Liver (tissue), 9 donors: ENCODE data around the gene ARHGAP1. TPM values are rescaled to one million over a fixed set of nuclear protein-coding genes. Genes with fewer than 3 reads are reported as not detected.
A peak's percentile ranks its signal among the peaks of the same experiment; 100 is the strongest.

ENCODE experiments used
- DNase-seq: peaks from one replicate; pipeline ENCODE4 v3.0.0-alpha.2; 2017; ENCODE audit warnings: low spot score
- H3K27ac ChIP-seq, 2 donors: one replicate each; pipeline ENCODE4 v1.7.0; 2013; ENCODE audit warnings: inconsistent platforms in 2 of 2, low read length in 2 of 2, control low read depth in 1 of 2, low read depth in 1 of 2, mild to moderate bottlenecking in 1 of 2
- H3K27me3 ChIP-seq, 4 donors: one replicate each; pipeline versions ENCODE4 v1.6.1 to v1.7.0; 2013; ENCODE audit warnings: low read length in 3 of 4, inconsistent platforms in 1 of 4, mild to moderate bottlenecking in 1 of 4, moderate library complexity in 1 of 4; ENCODE audit not compliant: control insufficient read depth in 4 of 4, insufficient read depth in 4 of 4
- H3K36me3 ChIP-seq, 4 donors: one replicate each; pipeline versions ENCODE4 v1.6.1 to v1.7.0; 2013; ENCODE audit warnings: low read length in 3 of 4, mild to moderate bottlenecking in 3 of 4, low read depth in 1 of 4, moderate library complexity in 1 of 4; ENCODE audit not compliant: control insufficient read depth in 4 of 4, insufficient read depth in 3 of 4
- H3K4me1 ChIP-seq, 4 donors: one replicate each; pipeline versions ENCODE4 v1.6.1 to v1.7.0; 2013; ENCODE audit warnings: low read length in 3 of 4, mild to moderate bottlenecking in 3 of 4, moderate library complexity in 1 of 4; ENCODE audit not compliant: control insufficient read depth in 4 of 4, insufficient read depth in 4 of 4
- H3K4me3 ChIP-seq, 3 donors: one replicate each; pipeline versions ENCODE4 v1.6.1 to v1.7.0; 2013; ENCODE audit warnings: low read length in 3 of 3, control low read depth in 1 of 3, low read depth in 1 of 3, mild to moderate bottlenecking in 1 of 3
- H3K9ac ChIP-seq, 2 donors: one replicate each; pipeline ENCODE4 v1.7.0; 2013; ENCODE audit warnings: low read length in 2 of 2, mild to moderate bottlenecking in 2 of 2, moderate library complexity in 2 of 2, control low read depth in 1 of 2, low read depth in 1 of 2
- H3K9me3 ChIP-seq, 4 donors: one replicate each; pipeline versions ENCODE4 v1.6.1 to v1.7.0; 2013; ENCODE audit warnings: low read length in 3 of 4; ENCODE audit not compliant: control insufficient read depth in 4 of 4
- ATF3 ChIP-seq: IDR thresholded peaks from 2 replicates; pipeline ENCODE4 v1.6.1; 2016; ENCODE audit warnings: antibody characterized with exemption
- EGR1 ChIP-seq, 2 donors: IDR thresholded peaks; 2 replicates each; pipeline ENCODE4 v1.6.1; 2016 to 2018; ENCODE audit warnings: antibody characterized with exemption in 2 of 2, low read depth in 2 of 2
- FOXA1 ChIP-seq: IDR thresholded peaks from 2 replicates; pipeline ENCODE4 v1.6.1; 2016; ENCODE audit warnings: antibody characterized with exemption
- FOXA2 ChIP-seq: IDR thresholded peaks from 2 replicates; pipeline ENCODE4 v1.6.1; 2016; ENCODE audit warnings: antibody characterized with exemption
- GABPA ChIP-seq, 2 donors: IDR thresholded peaks in 1 of 2; conservative IDR thresholded peaks in 1 of 2; 2 replicates each; pipeline ENCODE4 v1.6.1; 2016; ENCODE audit warnings: antibody characterized with exemption in 2 of 2, mild to moderate bottlenecking in 1 of 2, moderate library complexity in 1 of 2
- HNF4A ChIP-seq, 2 donors: conservative IDR thresholded peaks; 2 replicates each; pipeline ENCODE4 v1.6.1; 2016; ENCODE audit warnings: antibody characterized with exemption in 2 of 2, mild to moderate bottlenecking in 2 of 2
- HNF4G ChIP-seq: IDR thresholded peaks from 2 replicates; pipeline ENCODE4 v1.6.1; 2016; ENCODE audit warnings: antibody characterized with exemption
- JUND ChIP-seq, 2 donors: IDR thresholded peaks; 2 replicates each; pipeline ENCODE4 v1.6.1; 2016; ENCODE audit warnings: antibody characterized with exemption in 2 of 2
- MAX ChIP-seq: IDR thresholded peaks from 2 replicates; pipeline ENCODE4 v1.6.1; 2016; ENCODE audit warnings: antibody characterized with exemption
- RAD21 ChIP-seq, 2 donors: IDR thresholded peaks; 2 replicates each; pipeline ENCODE4 v1.6.1; 2016; ENCODE audit warnings: antibody characterized with exemption in 2 of 2, mild to moderate bottlenecking in 2 of 2
- REST ChIP-seq: IDR thresholded peaks from 2 replicates; pipeline ENCODE4 v1.6.1; 2016; ENCODE audit warnings: antibody characterized with exemption, mild to moderate bottlenecking
- RXRA ChIP-seq, 2 donors: IDR thresholded peaks; 2 replicates each; pipeline ENCODE4 v1.6.1; 2017 to 2018; ENCODE audit warnings: antibody characterized with exemption in 2 of 2, mild to moderate bottlenecking in 1 of 2
- SP1 ChIP-seq: IDR thresholded peaks from 2 replicates; pipeline ENCODE4 v1.6.1; 2018; ENCODE audit warnings: antibody characterized with exemption, mild to moderate bottlenecking
- TAF1 ChIP-seq: conservative IDR thresholded peaks from 2 replicates; pipeline ENCODE4 v1.6.1; 2016; ENCODE audit warnings: antibody characterized with exemption, mild to moderate bottlenecking
- YY1 ChIP-seq: IDR thresholded peaks from 2 replicates; pipeline ENCODE4 v1.6.1; 2016; ENCODE audit warnings: antibody characterized with exemption, mild to moderate bottlenecking
- ZBTB33 ChIP-seq: IDR thresholded peaks from 2 replicates; pipeline ENCODE4 v1.6.1; 2016; ENCODE audit warnings: antibody characterized with exemption
- WGBS: extraction: QIAGEN DNeasy Blood & Tissue Kit; methylation state at CpG from one replicate; pipeline ENCODE4 v1.1.7; 2013; 5-methylcytosine and 5-hydroxymethylcytosine counted together
- polyA plus RNA-seq, 2 donors: library from polyadenylated mRNA; stranded (reverse) in 1 of 2; unstranded in 1 of 2; fragments of 200-250 nt in 1 of 2; fragments of >200 nt in 1 of 2; fragmentation: Nextera tagmentation in 1 of 2; extraction: Ambion mirVana in 1 of 2; gene quantifications; one replicate each; pipeline versions ENCODE4 v1.2.1 to v1.2.3, GENCODE V29; 2013 to 2015
- total RNA-seq, 2 donors: library from RNA; depleted of rRNA; stranded (reverse); fragments of >200 nt; gene quantifications; one replicate each; pipeline ENCODE4 v1.2.3, GENCODE V29; 2014
- donor health status: healthy.
- donor health status: healthy.
- donor health status: healthy.
- donor health status: healthy.
- donor health status: healthy.

Gene ARHGAP1
- total and polyA plus RNA-seq, 4 donors: 10.9 to 21.9 (median 20.1) TPM

- DNase-seq: no peak
- TF ChIP-seq REST (no peak), HNF4A (conservative IDR thresholded peaks at IDR 0.05) (peak; percentile 24 to 38), GABPA (IDR thresholded peaks at IDR 0.05 in 1 of 2, conservative IDR thresholded peaks at IDR 0.05 in 1 of 2) (peak in 1 of 2 donors; percentile 25), RAD21 (IDR thresholded peaks at IDR 0.05) (peak; percentile 27 to 60), RXRA (IDR thresholded peaks at IDR 0.05) (peak; percentile 66 to 78), SP1 (peak; percentile 16), FOXA2 (no peak)
- no peak overlapping the region for H3K9ac ChIP-seq
- 43% methylated on average over 11 of the region's 11 CpGs for WGBS
- H3K9me3 ChIP-seq: no peaks in the 10 kb centered on the region
- H3K27me3 ChIP-seq: no peaks in the 10 kb centered on the region
- H3K4me3 ChIP-seq: no peak overlapping the region
- peak overlapping the region; percentile 22 to 34 for H3K27ac ChIP-seq
- H3K36me3 ChIP-seq: peaks cover 17 to 38% (median 23%) of the 10 kb centered on the region in 4 donors
- H3K4me1 ChIP-seq: peaks cover 8 to 38% (median 25%) of the 10 kb centered on the region in 4 donors
These were observed 4.2 kb downstream of the ARHGAP1 start for GRCh38 chr11:46696212-46696558.

- H3K36me3 ChIP-seq: peaks cover 17 to 42% (median 24%) of the 10 kb centered on the region in 4 donors
- WGBS: 83% methylated on average over 12 of the region's 12 CpGs
These were observed 4.8 kb downstream of the ARHGAP1 start for GRCh38 chr11:46695345-46696211.

More at GRCh38 chr11:46695345-46696211, 4.8 kb downstream of the ARHGAP1 start:
- Histone ChIP-seq H3K27ac (peak overlapping the region; percentile 22 to 34), H3K4me3 (no peak overlapping the region), H3K9ac (no peak overlapping the region), H3K4me1 (peaks cover 8 to 38% (median 25%) of the 10 kb centered on the region in 4 donors), H3K27me3 (no peaks in the 10 kb centered on the region), H3K9me3 (no peaks in the 10 kb centered on the region)
- DNase-seq: no peak
- no peak for TF ChIP-seq RXRA (IDR thresholded peaks at IDR 0.05)
- no peak for TF ChIP-seq MAX
- no peak for TF ChIP-seq YY1
- TF ChIP-seq HNF4G: no peak
- TF ChIP-seq TAF1: no peak
- TF ChIP-seq JUND (IDR thresholded peaks at IDR 0.05): no peak
- TF ChIP-seq ZBTB33: no peak
- no peak for TF ChIP-seq FOXA1
- no peak for TF ChIP-seq REST
- no peak for TF ChIP-seq SP1
- TF ChIP-seq ATF3: no peak
- TF ChIP-seq HNF4A (conservative IDR thresholded peaks at IDR 0.05): no peak
- no peak for TF ChIP-seq EGR1 (IDR thresholded peaks at IDR 0.05; ENCODE audit: low read depth in 2 of 2)
